Measurements from ENCODE around the gene FOXI3.

DNA sequence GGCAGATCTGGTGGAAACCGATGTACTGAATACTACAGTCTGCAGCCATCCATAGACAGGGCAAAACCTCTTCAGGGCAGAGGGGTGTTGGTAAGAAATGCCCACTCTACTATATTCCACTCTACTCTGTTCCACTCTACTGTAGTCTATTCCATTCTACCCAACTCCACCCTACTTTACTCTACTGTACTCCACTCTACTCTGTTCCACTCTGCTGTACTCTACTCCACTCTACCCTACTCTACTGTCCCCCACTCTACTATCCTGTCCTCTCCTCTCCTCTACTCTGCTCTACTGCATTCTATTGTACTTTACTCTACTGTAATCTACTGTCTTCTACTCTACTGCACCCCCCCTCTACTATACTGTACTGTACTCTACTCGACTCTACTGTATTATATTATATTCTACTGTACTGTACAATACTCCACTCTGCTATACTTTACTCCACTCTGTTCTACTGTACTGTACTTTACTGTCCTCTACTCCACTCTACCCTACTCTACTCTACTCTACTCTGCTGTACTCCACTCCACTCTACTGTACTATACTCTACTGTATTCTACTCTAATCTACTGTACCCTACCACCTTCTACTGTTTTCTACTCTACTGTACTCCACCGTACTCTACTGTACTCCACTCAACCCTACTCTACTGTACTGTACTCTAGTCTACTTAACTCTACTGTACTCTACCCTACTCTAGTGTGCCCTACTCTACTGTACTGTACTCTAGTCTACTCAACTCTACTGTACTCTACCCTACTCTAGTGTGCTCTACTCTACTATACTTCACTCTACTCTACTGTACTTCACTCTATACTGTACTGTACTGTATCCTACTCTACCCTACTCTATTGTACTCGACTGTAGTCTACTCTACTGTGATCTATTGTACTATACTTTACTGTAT, 17.0 kb upstream of the FOXI3 start:
- TF ChIP-seq, protein P1, sequence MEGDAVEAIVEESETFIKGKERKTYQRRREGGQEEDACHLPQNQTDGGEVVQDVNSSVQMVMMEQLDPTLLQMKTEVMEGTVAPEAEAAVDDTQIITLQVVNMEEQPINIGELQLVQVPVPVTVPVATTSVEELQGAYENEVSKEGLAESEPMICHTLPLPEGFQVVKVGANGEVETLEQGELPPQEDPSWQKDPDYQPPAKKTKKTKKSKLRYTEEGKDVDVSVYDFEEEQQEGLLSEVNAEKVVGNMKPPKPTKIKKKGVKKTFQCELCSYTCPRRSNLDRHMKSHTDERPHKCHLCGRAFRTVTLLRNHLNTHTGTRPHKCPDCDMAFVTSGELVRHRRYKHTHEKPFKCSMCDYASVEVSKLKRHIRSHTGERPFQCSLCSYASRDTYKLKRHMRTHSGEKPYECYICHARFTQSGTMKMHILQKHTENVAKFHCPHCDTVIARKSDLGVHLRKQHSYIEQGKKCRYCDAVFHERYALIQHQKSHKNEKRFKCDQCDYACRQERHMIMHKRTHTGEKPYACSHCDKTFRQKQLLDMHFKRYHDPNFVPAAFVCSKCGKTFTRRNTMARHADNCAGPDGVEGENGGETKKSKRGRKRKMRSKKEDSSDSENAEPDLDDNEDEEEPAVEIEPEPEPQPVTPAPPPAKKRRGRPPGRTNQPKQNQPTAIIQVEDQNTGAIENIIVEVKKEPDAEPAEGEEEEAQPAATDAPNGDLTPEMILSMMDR (IDR thresholded peaks at IDR 0.05; ENCODE audit: poor library complexity) = no peak
- TF ChIP-seq EZH2 (IDR thresholded peaks at IDR 0.05; ENCODE audit: borderline replicate concordance) (no peak), EZH2phosphoT487 (IDR thresholded peaks at IDR 0.05; ENCODE audit: low read depth, severe bottlenecking, unreplicated experiment) (no peak)
